Ascending aorta (tissue), 2 donors: ENCODE measurements around the gene INPP5D. TPM values are rescaled to one million over a fixed set of nuclear protein-coding genes. Genes with fewer than 3 reads are reported as not detected.
A peak's percentile ranks its signal among the peaks of the same experiment; 100 is the strongest.

Experiments
- DNase-seq, 2 donors: peaks; one replicate each; pipeline ENCODE4 v3.0.0-alpha.2; 2019; ENCODE audit warnings: low spot score in 2 of 2
- H3K27ac ChIP-seq, 2 donors: fragments of 200-600 bp; sonication (generic); one replicate each; pipeline ENCODE4 v1.5.1; 2016 to 2017; ENCODE audit warnings: mild to moderate bottlenecking in 1 of 2
- H3K27me3 ChIP-seq: fragments of 200-600 bp; sonication (generic); one replicate; pipeline ENCODE4 v1.5.1; 2017
- H3K36me3 ChIP-seq, 2 donors: fragments of 200-600 bp; sonication (generic); one replicate each; pipeline ENCODE4 v1.5.1; 2016
- H3K4me1 ChIP-seq, 2 donors: fragments of 200-600 bp; sonication (generic); one replicate each; pipeline ENCODE4 v1.5.1; 2016 to 2017; ENCODE audit warnings: mild to moderate bottlenecking in 1 of 2
- H3K4me3 ChIP-seq, 2 donors: fragments of 200-600 bp; sonication (generic); one replicate each; pipeline ENCODE4 v1.5.1; 2016 to 2017; ENCODE audit warnings: mild to moderate bottlenecking in 1 of 2
- H3K9me3 ChIP-seq, 2 donors: fragments of 200-600 bp; sonication (generic); one replicate each; pipeline ENCODE4 v1.5.1; 2016
- intact Hi-C: fragments of 100-400 bp; cut with DNase I; formaldehyde crosslinking; loops from one replicate; pipeline ENCODE4 v1.15.1; 2023
- total RNA-seq: library from RNA; depleted of rRNA; stranded (reverse); fragments of >200 nt; gene quantifications from one replicate; pipeline ENCODE4 v1.1.0, GENCODE V29; 2016
- TF ChIP-seq, protein P1 (sequence below), 3 experiments: fragments of 200-600 bp in 2 of 3; fragments of 450-650 bp in 1 of 3; sonication (generic) in 2 of 3; IDR thresholded peaks; one replicate each; pipeline ENCODE4 v1.5.1; 2016 to 2019; ENCODE audit warnings: antibody characterized with exemption in 3 of 3, mild to moderate bottlenecking in 1 of 3, moderate library complexity in 1 of 3

Gene INPP5D
- total RNA-seq, 1 donor from 2014 or later = 21.7 TPM

DNA sequence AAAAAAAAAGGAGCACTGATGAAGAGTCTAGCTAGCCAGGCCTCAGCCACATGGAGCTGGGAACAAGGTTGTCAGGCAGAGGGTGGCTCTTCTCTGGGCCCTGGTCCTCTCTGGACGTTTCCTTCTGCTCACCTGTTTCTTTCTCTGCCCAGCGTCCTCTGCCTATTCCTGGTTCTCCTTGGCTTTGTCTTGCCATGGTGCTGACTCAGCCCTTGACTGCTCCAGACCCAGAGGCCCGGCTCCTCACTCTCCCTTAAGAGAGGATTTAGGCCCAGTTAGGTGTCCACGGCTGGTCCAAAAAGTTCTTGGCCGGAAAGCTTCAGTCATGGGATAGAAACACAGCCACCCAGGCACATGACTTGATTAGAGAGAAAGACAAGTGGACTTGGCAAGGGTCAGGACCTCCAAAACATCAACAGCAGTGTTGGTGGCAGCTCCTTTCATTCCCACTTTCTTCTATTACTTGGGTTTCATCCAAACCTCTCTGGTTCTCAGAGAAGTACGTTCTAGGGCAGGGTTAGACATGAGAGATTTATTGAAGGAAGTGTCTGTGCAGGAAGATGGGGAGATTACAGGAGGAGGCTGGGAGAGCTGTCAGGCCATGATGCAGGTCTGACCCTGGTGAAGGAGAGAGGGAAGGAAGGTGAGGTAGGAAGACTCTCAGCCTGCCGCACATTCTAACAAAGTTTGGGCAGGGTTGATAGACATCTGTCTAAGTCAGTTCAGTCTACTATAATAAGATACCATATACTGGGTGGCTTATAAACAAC lies 176.9 kb downstream of the INPP5D start:
- Histone ChIP-seq H3K9me3 (no peaks in the 10 kb centered on the region), H3K4me3 (no peak overlapping the region), H3K36me3 (no peaks in the 10 kb centered on the region), H3K27me3 (no peaks in the 10 kb centered on the region), H3K4me1 (no peaks in the 10 kb centered on the region), H3K27ac (no peak overlapping the region)
- TF ChIP-seq, protein P1, sequence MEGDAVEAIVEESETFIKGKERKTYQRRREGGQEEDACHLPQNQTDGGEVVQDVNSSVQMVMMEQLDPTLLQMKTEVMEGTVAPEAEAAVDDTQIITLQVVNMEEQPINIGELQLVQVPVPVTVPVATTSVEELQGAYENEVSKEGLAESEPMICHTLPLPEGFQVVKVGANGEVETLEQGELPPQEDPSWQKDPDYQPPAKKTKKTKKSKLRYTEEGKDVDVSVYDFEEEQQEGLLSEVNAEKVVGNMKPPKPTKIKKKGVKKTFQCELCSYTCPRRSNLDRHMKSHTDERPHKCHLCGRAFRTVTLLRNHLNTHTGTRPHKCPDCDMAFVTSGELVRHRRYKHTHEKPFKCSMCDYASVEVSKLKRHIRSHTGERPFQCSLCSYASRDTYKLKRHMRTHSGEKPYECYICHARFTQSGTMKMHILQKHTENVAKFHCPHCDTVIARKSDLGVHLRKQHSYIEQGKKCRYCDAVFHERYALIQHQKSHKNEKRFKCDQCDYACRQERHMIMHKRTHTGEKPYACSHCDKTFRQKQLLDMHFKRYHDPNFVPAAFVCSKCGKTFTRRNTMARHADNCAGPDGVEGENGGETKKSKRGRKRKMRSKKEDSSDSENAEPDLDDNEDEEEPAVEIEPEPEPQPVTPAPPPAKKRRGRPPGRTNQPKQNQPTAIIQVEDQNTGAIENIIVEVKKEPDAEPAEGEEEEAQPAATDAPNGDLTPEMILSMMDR (IDR thresholded peaks at IDR 0.05) = no peak
- intact Hi-C loops = no loop called here
- no peak for DNase-seq

DNA sequence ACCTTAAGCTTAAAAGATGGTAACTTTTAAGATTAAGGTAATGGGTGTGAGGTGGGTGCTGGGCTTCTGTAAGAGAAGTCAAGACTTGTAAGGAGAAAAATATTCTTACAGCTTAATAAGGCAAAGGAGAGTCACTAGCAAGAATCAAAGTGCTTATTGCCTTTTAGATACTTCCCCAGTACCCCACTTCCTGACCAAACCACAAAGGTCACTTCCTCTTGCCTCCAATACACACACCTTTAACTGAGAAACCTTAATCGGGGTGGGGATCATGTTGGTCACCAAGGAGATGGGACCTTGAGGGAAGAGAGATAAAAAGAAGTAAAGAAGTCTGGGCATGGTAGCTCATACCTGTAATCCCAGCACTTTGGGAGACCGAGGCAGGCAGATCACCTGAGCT lies 180.8 kb downstream of the INPP5D start:
- TF ChIP-seq, protein P1 (IDR thresholded peaks at IDR 0.05) = no peak
- DNase-seq = no peak
- H3K9me3 ChIP-seq = no peaks in the 10 kb centered on the region
- H3K27me3 ChIP-seq = no peaks in the 10 kb centered on the region
- no peaks in the 10 kb centered on the region for H3K4me1 ChIP-seq
- no peaks in the 10 kb centered on the region for H3K36me3 ChIP-seq
- no peak overlapping the region for H3K4me3 ChIP-seq
- H3K27ac ChIP-seq = no peak overlapping the region
- intact Hi-C loops = no loop called here

DNA sequence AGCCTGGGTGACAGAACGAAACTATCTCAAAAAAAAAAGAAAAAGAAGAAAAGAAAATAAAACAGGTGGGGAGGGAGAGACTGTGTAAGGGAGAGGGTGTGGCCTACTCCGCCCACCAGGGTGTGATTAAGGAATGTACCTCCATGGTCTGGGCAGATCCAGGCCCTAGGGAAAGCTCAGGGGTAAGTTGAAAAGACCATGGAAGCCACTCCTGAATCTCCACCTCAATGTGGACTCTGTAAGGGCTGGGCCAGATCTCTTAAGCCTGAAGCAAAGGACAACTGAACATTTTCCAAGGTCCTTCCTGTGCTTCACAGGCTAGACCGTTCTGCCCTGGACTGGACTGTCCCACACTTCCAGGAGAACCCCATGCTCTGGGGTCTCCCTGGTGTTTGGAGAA lies 181.7 kb downstream of the INPP5D start:
- TF ChIP-seq, protein P1 (IDR thresholded peaks at IDR 0.05) = no peak
- DNase-seq = no peak
- H3K9me3 ChIP-seq = no peaks in the 10 kb centered on the region
- H3K27ac ChIP-seq = peak overlapping the region in 1 of 2 donors; percentile 10
- no peaks in the 10 kb centered on the region for H3K27me3 ChIP-seq
- H3K4me1 ChIP-seq = no peaks in the 10 kb centered on the region
- H3K36me3 ChIP-seq = no peaks in the 10 kb centered on the region
- intact Hi-C loops = no loop called here
- no peak overlapping the region for H3K4me3 ChIP-seq

GRCh38 chr2:233242231-233242927 lies 182.2 kb downstream of the INPP5D start:
- Histone ChIP-seq H3K36me3 (no peaks in the 10 kb centered on the region), H3K4me1 (no peaks in the 10 kb centered on the region), H3K27ac (peak overlapping the region in 1 of 2 donors; percentile 10), H3K4me3 (no peak overlapping the region), H3K9me3 (no peaks in the 10 kb centered on the region), H3K27me3 (no peaks in the 10 kb centered on the region)
- TF ChIP-seq, protein P1 (IDR thresholded peaks at IDR 0.05) = no peak
- intact Hi-C loops = no loop called here
- DNase-seq = no peak

DNA sequence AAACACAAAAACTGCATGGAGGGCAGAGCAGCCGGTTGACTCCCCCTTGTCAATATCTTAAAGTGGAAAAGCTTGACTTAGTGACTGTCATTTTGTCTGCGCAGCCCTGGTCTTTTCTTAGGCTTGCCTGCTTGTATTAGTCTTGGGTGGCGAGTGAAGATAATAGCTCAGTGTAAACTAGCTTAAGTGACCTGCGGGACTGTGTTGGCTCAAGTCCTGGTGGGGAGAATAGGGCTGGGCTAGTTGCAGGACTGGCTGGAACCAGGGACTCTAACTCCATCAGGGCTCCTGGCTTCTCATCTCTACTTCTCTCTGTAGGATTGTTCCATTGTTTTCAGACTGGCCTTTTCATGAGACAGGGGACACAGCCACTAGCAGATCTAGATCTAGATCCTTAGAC lies 183.2 kb downstream of the INPP5D start:
- no peak overlapping the region for H3K4me3 ChIP-seq
- H3K36me3 ChIP-seq = no peaks in the 10 kb centered on the region
- TF ChIP-seq, protein P1 (IDR thresholded peaks at IDR 0.05) = no peak
- H3K27ac ChIP-seq = no peak overlapping the region
- no peaks in the 10 kb centered on the region for H3K4me1 ChIP-seq
- intact Hi-C loops = no loop called here
- no peaks in the 10 kb centered on the region for H3K27me3 ChIP-seq
- no peaks in the 10 kb centered on the region for H3K9me3 ChIP-seq
- DNase-seq = no peak
